ENCODE measurements around the gene LEP.

Gene LEP

GRCh38 chr7:128255271-128255670 lies 14.2 kb downstream of the LEP start:
- TF ChIP-seq CTCF (IDR thresholded peaks at IDR 0.05; ENCODE audit: low read depth, low read length, missing control alignments) = no peak
- DNase-seq (ENCODE audit: extremely low read depth, low read depth) = no peak
- H3K4me3 ChIP-seq (replicated peaks; ENCODE audit: low read depth, low read length) = no peak overlapping the region

- no peak for DNase-seq (ENCODE audit: extremely low read depth, low read depth)
- H3K4me3 ChIP-seq (replicated peaks; ENCODE audit: low read depth, low read length) = no peak overlapping the region
- no peak for TF ChIP-seq CTCF (IDR thresholded peaks at IDR 0.05; ENCODE audit: low read depth, low read length, missing control alignments)
Observed at GRCh38 chr7:128257458-128257857, 16.4 kb downstream of the LEP start.

GRCh38 chr7:128259131-128260061 lies 18.3 kb downstream of the LEP start:
- no peak overlapping the region for H3K4me3 ChIP-seq (replicated peaks; ENCODE audit: low read depth, low read length)
- peak; percentile 15 for DNase-seq (ENCODE audit: extremely low read depth, low read depth)
- no peak for TF ChIP-seq CTCF (IDR thresholded peaks at IDR 0.05; ENCODE audit: low read depth, low read length, missing control alignments)

- no peak for TF ChIP-seq CTCF (IDR thresholded peaks at IDR 0.05; ENCODE audit: low read depth, low read length, missing control alignments)
- DNase-seq (ENCODE audit: extremely low read depth, low read depth) = no peak
- no peak overlapping the region for H3K4me3 ChIP-seq (replicated peaks; ENCODE audit: low read depth, low read length)
Observed at GRCh38 chr7:128260069-128260795, 19.2 kb downstream of the LEP start.

- DNase-seq (ENCODE audit: extremely low read depth, low read depth) = no peak
- H3K4me3 ChIP-seq (replicated peaks; ENCODE audit: low read depth, low read length) = no peak overlapping the region
- TF ChIP-seq CTCF (IDR thresholded peaks at IDR 0.05; ENCODE audit: low read depth, low read length, missing control alignments) = no peak
Observed at GRCh38 chr7:128262273-128263028, 21.4 kb downstream of the LEP start.

GRCh38 chr7:128263420-128263819 lies 22.3 kb downstream of the LEP start:
- no peak for DNase-seq (ENCODE audit: extremely low read depth, low read depth)
- no peak overlapping the region for H3K4me3 ChIP-seq (replicated peaks; ENCODE audit: low read depth, low read length)
- TF ChIP-seq CTCF (IDR thresholded peaks at IDR 0.05; ENCODE audit: low read depth, low read length, missing control alignments) = no peak
